Inferior parietal cortex (tissue), 1 donor: Measurements from ENCODE around the gene RENBP.
"Not testable (repeated sequence)": the region's sequence is repeated elsewhere in the genome, so short reads cannot be mapped to it uniquely, and the experiment has no call there.

Experiments used
- DNase-seq: peaks from one replicate; pipeline ENCODE4 v3.0.0-alpha.2; 2016; ENCODE audit errors: extremely low spot score

RENBP gene

DNA sequence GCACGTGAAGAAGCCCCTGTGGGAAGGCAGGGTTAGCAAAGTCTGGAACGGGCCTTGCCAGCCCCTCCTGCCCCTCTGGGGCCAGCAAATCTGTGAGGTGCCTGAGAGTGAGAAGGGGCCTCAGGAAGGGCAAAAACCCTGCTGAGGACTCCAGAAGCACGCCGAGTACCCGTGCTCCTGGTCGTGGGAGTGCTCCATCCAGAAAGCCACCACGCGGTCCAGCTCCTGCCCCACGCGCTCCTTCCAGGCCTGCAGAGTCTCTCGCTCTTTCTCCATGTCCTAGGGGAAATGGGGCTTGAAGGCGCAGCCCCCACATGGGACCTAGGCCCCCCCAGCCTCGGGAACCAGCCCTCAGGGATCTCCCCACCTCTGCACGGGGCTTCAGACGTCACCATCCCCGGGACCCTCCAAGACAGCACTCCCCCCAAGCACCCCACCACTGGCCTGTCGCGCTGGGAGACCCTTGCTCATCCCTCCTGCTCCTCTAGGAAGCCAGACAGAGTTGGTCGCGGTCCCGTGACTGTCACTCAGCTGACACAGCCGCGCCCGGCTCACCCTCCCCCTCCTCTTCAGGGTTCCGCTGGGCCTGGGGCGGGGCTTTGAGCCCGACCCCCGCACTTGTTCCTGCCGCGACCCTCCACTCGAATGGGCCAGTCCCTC, at the start of gene RENBP:
RENBP (minus strand) TSS at position 504 of the 660 bp plus-strand sequence; CDS start at position 471, 33 bp downstream.
- no peak for DNase-seq

DNA sequence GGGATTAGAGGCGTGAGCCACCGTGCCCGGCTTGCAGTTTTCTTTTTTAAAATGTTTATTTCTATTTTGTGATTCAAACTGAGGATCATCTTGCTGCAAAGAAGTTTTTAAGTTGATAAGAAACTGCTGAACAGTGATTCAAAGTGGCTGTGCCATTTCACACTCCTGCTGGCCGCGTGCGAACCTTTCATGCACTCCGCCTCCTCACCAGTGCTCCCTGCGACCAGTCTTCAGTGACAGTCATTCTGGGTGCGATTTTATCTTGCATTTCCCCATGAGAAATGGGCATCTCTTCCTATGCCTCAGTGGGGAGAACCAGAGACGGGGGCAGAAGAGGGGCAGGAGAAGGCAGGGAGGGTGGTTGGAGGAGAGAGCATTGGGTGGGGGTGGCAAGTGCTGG, 49.5 kb upstream of the RENBP start:
- no peak for DNase-seq

DNA sequence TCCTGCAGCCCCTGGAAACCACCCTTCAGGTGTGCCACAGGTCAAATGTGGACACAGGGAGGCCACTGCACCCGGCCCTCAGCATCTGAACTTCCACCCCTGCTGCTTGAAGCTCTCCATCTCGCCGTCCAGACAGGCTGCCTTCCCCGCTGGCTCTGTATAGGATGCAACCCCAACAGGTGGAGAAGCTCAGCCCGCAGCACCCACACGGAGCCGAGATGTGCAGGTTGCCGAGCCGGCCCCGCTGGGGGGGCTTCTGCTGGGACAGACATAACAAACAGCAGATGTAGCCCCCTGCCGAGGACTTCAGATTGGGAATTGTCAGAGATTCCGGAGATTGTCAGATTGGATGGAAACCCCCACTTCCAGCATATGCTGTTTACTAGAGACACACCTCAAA, 48.6 kb upstream of the RENBP start:
- no peak for DNase-seq

DNA sequence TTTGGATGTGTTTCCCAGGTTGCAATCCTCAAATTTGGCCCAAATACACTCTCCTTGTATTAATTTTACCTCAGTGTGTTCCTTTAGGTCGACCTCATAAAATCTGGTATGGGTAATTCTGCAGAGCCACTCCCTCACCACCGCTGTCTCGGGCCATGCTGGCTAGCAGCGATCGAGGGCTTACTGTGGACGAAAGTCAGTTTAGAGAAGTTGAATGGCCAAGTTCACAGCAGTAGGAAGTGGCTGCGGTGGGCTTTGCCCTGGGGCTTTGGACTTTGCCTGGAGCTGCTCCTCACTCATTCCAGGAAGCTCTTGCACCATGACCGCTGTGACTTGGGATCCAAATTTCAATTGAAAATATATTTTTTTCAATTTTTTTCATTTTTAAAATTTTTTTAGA, 47.7 kb upstream of the RENBP start:
- no peak for DNase-seq

DNA sequence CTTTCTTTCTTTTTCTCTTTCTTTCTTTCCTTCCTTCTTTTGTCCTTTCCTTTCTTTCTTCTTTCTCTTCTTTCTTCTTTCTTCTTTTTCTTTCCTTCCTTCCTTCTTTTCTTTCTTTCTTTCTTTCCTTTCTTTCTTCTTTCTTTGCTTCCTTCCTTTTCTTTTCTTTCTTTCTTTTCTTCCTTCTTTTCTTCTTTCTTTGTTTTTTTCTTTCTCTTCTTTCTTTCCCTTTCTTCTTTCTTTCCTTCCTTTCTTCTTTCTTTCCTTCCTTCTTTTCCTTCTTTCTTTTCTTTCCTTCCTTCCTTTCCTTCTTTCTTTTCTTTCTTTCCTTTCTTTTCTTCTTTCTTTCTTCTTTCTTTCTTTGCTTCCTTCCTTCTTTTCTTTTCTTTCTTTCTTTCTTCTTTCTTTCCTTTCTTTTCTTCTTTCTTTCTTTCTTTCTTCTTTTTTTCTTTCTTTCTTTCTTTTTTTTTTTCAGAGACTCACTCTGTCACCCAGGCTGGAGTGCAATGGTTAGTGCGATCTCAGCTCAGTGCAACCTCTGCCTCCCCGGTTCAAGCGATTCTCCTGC, 46.7 kb upstream of the RENBP start:
- DNase-seq, result no peak

DNA sequence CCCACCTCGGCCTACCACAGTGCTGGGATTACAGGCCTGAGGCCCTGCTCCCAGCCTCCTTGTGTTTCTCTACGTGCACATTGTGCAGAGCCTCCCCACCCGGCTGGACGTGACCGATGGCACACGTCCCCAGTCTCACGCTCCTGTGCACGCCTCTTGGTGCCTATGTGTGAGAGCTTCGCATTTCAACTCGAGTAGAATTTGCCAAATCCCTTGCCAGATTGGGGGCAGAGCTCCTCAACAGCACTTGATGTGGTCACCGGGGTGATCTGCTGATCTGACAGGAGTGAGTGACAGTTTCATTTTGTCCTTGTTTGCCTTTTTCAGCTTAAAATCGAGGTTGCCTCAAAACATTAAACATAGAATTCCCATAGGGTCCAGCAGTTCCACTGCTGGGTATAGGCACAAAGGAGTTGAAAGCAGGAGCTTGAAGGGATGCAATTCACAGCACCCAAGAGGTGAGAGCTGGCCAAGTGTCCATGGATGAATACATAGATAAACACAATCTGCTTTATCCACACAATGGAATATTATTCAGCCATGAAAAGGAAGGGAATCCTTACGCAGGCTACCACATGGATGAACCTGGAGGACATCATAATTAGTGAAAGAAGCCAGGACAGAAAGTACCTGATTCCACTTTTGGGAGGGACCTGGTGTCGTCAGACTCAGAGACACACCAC, 45.7 kb upstream of the RENBP start:
- no peak for DNase-seq

DNA sequence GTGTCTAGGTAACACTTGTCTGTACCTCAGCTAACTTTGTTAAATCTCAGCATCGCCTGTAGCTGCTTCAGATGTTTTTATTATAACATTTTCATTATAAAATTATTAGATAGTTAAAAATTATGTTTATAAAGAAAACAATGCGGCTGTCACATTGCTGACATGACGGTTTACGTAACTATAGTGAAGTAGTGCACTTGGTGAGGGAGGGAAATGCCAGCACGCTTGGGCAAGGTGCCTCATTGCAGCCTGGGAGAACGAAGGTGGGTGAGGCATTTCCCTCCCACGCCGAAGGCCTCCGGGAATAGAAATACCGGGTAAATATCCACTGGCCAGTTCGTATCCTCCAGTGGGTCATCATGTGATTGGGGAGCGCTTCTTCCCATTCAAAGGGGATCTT, 44.0 kb upstream of the RENBP start:
- no peak for DNase-seq

DNA sequence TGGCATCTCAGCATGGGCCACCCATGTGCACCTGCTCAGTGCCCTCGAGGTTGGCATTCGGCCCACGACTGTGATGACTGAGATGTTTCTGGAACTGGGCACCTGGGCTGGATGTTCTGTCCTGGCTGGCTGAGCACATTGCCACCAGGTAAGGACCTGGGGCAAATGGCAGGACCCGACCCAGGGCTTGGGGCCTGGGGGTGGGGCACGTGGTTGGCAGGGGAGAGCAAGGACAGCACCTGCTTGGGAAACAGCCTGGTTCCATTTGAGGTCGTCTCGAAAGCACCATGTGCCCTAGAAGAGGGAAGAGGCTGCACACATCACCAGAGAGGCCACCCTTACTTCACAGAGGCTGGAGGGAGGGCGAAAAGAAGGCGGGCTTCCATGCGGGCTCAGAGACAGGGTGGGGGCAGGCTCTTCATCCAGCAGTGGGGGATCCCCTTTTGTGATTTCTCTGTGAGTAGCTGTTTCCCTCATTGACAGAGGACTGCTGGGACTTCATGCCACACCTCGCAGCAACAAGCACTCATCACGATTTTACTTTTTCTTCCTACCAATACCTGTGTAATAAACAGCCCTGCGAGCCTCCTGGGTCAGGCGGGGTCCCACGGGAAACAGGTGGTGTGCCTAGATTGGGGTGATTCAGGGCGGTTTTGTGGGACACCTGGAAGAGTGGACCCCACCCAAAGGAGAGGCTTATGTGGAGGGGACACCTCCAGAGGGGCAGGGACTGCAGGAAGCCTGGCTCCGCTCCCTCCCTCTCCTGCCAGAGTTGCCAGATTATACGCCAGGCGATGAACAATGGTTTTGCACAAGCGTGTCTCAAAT, 40.1 kb upstream of the RENBP start:
- DNase-seq, result no peak

DNA sequence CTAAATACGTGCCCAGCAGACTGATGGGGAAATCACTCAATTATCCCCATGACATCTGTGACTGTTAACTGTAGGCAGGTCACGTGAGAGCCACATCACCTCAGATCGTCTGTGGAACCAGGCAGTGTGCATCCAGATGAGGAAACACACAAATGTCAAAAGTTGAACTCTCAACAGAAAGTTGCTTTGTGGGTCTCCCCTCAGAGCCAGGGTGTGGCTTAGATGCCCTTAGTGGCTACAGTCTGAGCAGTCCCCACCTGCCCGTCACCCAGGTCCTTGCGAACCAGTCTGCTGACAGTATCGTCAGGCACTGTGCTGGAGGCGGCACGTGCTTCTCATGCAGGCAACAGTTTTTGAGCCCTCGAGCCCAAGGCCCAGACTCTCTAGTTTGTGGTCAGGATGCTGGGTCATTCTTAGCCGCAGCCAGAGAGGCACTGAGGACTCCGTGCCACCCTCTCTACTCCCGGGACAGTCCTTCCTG, 38.9 kb upstream of the RENBP start:
- no peak for DNase-seq

DNA sequence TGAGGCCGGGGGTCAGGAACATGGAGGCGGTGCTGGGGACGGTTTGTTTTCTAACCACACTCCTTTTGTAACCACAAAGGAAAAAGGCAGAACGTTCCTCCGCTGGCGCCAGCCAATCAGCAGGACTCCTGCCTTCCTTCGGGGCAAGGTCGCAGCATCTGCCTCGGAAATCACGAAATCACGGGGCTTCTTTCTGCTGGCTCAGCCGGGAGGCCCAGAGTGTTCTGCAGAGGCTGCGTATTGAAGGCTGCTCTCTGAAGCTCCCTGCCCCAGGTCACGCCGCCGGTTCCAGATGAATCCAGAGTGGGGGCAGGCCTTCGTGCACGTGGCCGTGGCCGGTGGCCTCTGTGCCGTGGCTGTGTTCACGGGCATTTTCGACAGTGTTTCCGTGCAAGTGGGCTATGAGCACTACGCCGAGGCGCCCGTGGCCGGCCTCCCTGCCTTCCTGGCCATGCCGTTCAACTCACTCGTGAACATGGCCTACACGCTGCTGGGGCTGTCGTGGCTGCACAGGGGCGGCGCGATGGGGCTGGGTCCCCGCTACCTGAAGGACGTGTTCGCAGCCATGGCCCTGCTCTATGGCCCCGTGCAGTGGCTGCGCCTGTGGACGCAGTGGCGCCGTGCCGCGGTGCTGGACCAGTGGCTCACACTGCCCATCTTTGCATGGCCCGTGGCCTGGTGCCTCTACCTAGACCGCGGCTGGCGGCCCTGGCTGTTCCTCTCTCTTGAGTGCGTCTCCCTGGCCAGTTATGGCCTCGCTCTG, 37.5 kb upstream of the RENBP start:
- no peak for DNase-seq

DNA sequence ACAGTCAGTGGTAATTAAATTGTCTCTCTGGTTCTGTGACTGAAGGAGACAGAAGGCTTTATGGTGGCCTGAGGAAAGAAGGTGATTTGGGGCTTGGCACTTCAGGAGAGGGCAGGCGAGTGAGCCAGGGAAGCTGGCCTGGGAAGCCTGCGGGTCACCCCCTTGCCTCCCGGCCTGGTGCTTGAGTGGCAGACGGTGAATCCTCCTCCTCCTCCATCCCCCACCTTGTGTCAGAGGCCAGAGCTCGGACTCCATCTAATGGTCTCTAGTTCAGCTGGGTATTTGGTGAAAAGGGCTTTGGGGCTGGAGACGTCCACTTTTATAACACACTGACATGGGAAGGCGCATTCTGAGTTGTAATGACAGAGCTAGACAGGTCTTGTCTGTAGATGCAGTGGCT, 36.8 kb upstream of the RENBP start:
- DNase-seq, result no peak

DNA sequence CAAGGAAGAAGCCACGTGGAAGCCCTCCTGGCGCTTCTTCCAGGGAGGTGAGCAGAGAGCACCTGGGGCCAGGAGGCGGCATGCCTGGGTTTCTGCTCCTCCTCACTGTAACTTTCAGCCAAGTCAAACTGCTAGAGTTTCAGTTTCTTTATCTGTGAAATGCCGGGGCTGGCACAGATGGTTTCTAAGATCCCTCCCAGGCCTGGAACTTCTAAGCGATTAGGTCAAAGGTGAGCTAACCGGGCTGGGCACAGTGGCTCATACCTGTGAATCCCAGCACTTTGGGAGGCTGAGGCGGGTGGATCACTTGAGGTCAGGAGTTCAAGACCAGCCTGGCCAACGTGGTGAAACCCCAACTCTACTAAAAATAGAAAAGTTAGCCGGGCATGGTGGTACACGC, 36.0 kb upstream of the RENBP start:
- not testable (repeated sequence) for DNase-seq

DNA sequence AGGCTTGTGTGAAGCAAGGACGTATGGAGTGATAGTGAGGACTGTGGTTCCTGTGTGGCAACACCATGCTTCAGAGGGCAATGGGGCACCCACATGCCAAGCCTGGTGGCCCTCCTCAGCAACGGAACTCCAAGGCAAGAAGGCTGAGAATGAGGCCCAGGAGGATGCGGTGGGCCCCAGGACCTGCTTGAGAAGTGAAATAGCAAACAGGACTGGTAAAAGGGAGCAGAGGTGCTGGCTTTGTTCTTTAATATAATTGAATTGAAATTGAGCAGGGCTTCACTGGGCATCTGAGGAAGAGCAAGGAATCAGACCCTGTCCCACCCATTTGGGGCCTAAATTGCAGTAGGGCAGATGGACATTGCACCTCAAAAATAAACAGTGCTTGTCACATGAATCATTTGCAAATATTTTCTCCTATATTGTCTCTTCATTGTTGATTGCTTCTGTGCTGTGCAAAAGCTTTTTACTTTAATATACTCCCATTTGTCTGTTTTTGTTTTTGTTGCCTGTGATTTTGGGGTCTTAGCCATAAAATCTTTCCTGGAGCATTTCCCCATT, 30.4 kb upstream of the RENBP start:
- no peak for DNase-seq

DNA sequence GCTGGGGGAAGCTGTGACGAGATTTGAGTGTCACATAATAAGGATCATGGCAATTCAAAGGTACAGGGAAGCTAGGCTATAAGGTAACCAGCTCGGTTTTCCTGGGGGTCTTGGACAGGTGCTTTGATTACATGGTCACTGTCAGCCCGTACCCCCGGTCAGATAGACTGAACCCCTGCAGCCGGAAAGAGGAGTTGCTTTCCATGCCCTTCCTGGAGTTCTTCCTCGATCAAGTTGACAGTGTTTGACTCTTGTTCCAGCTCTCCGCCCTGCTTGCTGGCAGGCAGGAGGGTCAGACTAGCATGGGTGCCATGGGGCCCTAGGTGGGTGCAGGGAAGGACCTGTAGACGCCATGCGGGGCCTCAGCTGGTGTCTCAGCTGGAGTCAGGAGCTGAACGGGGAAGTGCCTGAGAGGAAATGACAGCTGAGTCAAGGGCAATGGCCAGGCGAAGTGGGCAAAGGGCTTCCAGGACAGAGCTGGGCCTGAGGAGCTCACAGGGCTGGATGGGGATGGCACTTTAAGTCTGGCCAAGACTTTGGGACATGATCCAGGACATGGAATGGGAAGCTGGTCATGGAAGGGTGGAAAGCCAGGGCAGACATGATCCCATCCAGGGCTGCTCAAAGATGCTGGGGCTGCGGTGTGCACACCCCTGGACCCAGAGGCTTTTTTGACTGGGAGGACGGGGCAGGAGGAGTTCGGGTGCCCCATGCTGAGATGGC, 29.7 kb upstream of the RENBP start:
- DNase-seq, result no peak

DNA sequence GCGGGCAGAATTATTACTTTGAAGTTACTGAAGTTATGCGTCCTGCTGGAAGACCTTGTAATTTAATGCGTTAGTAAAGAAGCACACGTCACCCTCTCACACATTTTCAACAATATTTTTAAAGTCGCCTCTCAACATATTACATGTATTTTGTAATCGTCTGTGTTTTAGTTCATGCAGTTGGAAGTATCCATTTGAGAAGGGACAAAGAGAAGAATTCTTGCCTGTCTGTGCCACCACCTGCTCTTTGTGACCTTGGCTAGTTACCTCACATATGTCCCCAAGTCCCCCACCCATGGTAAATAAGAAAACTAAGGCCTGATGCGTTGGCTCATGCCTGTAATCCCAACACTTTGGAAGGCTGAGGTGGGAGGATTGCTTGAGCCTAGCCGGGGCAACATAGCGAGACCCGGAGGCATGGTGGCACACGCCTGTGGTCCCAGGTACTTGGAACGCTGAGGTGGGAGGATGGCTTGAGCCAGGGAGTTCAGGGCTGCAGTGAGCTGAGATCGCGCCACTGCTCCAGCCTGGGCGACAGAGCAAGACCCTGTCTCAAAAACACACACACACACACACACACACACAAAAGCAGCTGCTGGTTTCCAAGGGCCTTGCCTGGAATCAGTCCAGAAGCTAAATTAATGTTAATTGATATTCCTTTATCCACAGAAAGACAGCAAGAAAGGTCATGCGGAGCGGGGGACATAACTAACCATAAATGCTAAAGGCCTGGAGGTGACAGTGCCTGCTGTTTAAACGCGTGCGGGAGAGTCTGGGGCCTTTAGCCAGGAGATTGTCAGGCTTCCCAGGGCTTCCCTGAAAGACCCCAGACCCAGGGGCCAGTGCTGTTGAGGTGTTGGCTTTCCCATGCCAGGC, 28.9 kb upstream of the RENBP start:
- no peak for DNase-seq

DNA sequence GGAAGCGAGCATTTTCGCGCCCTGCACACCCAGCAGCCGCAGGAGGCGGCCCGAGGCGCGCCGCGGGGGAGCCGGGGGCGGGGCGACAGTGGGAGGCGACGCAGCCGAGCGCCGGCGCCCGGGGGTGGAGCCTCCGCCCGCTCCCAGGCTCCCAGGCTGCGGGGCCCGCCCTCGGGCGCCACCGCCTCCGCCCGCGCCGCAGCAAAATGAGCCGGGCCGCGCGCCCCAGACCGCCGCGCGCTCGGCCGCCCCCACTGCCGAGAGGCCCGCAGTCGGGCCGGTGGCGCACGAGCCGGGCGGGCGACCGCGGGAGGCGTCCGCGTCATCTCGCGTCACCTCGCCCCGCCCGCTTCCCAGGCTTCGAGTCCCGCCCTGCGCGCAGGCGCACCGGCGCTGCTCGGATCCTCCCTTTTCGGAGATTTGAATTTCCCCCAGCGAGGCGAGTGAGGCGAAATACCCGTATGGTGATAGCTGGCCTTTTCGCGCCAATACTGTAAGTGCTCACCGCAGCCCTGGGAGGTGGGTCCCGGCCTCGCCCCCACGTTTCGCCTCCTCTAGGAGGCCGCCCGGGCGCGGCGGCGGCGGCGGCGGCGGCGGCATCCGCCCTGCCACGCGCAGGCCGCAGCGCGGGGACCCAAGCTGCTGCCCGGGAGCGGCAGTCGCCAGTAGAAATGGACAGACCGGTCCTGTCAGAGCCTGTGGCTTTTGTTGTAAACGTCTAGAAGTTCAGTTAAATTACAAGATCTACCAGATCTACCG, 28.1 kb upstream of the RENBP start, which contains the start of gene TMEM187:
TMEM187 (plus strand) TSS at position 387 of the 759 bp plus-strand sequence. CDS start 9,309 bp downstream, outside the sequence.
- DNase-seq, result peak; percentile 85

DNA sequence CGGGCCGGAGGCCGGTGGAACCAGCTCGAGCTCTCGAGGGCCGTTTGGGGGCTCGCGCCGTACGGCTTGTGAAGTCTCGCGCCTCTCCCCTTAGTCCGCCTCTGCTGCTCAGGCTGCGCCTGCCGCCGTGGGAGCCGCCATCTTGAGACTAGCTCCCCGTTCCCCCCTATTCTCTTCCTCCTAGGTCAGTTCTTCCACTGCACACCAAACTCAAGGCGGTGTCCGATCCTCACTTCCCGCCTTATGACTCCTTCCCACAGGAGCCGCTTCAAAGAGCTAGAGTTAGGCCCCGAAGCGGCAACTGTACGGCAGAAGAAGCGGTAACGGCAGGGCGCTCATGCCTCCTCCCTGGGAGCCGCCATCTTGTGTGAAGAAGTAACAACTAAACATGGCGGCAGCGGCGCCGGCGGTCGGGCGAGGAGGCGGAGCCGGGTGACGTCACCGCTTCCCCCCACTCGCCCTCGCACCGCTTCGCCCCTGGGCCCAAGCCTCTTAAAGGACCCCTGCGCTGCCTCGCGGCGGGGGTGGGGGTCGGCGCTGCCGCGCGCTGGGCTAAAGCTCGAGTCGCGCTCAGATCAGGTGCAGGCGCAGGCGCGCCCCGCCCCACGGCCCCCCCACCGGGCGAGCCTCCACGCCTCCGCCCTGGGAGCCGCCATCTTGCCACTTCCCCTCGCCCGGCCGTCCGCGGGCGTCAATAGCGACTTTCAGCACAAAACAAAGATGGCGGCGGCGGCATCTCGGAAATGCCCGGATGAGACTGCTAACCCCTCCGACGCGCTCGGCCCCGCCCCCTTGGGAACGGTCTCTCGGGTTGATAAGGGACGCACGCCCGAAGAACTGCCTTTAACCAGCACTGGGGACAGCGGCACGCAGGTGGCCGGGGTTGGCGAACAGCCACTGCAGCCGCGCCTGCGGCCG, 27.3 kb upstream of the RENBP start, which contains the start of gene HCFC1:
HCFC1 (minus strand) TSS at position 369 of the 918 bp plus-strand sequence. CDS start 978 bp downstream, outside the sequence.
- peak; percentile 84 for DNase-seq
